HepG2 (cell line): ENCODE measurements around the gene PPARA. TPM values are rescaled to one million over a fixed set of nuclear protein-coding genes. Genes with fewer than 3 reads are reported as not detected.
A peak's percentile ranks its signal among the peaks of the same experiment; 100 is the strongest.

Experiments
- ASH2L ChIP-seq: fragments of 300-600, 200-600 bp; sonication (generic); IDR thresholded peaks from 2 replicates; pipeline ENCODE4 v1.7.0; 2017; ENCODE audit warnings: low read depth, mild to moderate bottlenecking, moderate library complexity, mixed read lengths, low read length; ENCODE audit not compliant: insufficient read length
- IKZF1 ChIP-seq: fragments of 450-650 bp; IDR thresholded peaks from 2 replicates; pipeline ENCODE4 v1.7.1; 2016
- KIAA2018 ChIP-seq: sonication (generic); formaldehyde crosslinking; IDR thresholded peaks from 2 replicates; pipeline ENCODE4 v1.5.0; 2020; ENCODE audit warnings: mild to moderate bottlenecking, missing genetic modification reagents, borderline replicate concordance
- LCORL ChIP-seq, 2 experiments: fragments of 450-650 bp in 1 of 2; sonication (generic) in 1 of 2; formaldehyde crosslinking in 1 of 2; IDR thresholded peaks; 2 replicates each; pipeline versions ENCODE4 v1.5.0 to v1.6.1; 2017 to 2020; ENCODE audit warnings: antibody characterized with exemption in 1 of 2, missing genetic modification reagents in 1 of 2
- MYNN ChIP-seq: sonication (generic); formaldehyde crosslinking; IDR thresholded peaks from 2 replicates; pipeline ENCODE4 v1.4.0; 2020; ENCODE audit warnings: mild to moderate bottlenecking, low read depth, missing genetic modification reagents
- NFYC ChIP-seq: IDR thresholded peaks from 2 replicates; pipeline ENCODE4 v1.6.1; 2016; ENCODE audit warnings: missing genetic modification reagents, missing compliant biosample characterization
- ZBTB3 ChIP-seq: sonication (generic); formaldehyde crosslinking; IDR thresholded peaks from 2 replicates; pipeline ENCODE4 v1.4.0; 2020; ENCODE audit warnings: low read depth, mild to moderate bottlenecking, moderate library complexity, missing genetic modification reagents, borderline replicate concordance
- ZBTB7A ChIP-seq: sonication (generic); formaldehyde crosslinking; IDR thresholded peaks from 2 replicates; pipeline ENCODE4 v1.8.0; 2022; ENCODE audit warnings: mild to moderate bottlenecking, missing genetic modification reagents
- ZFP36L1 ChIP-seq: sonication (generic); formaldehyde crosslinking; IDR thresholded peaks from 2 replicates; pipeline ENCODE4 v1.8.0; 2022; ENCODE audit warnings: mild to moderate bottlenecking, missing genetic modification reagents, moderate library complexity
- ZNF124 ChIP-seq: sonication (generic); formaldehyde crosslinking; IDR thresholded peaks from 2 replicates; pipeline ENCODE4 v1.4.0; 2020; ENCODE audit warnings: missing genetic modification reagents
- ZNF556 ChIP-seq: sonication (generic); formaldehyde crosslinking; IDR thresholded peaks from 2 replicates; pipeline ENCODE4 v1.4.0; 2020; ENCODE audit warnings: mild to moderate bottlenecking, missing genetic modification reagents, borderline replicate concordance
- ZNF792 ChIP-seq: IDR thresholded peaks from 2 replicates; pipeline ENCODE4 v1.6.1; 2016
- polyA plus RNA-seq, 8 experiments: library from polyadenylated mRNA; depleted of rRNA in 3 of 8; stranded (reverse) in 7 of 8; unstranded in 1 of 8; fragments of >200 nt; fragmentation: Illumina TruSeq in 4 of 8; extraction: Trizol in 4 of 8; gene quantifications; 2 replicates each; pipeline versions ENCODE4 v1.2.1 to v1.2.3, GENCODE V29; 2011 to 2016; ENCODE audit warnings: low read depth in 4 of 8, missing spikeins in 1 of 8, mixed read lengths in 1 of 8; ENCODE audit not compliant: insufficient read depth in 1 of 8
- total RNA-seq, 5 experiments: library from RNA; depleted of rRNA; stranded (reverse); fragments of >200 nt; fragmentation: Illumina TruSeq; extraction: Trizol; gene quantifications; 2 replicates each; pipeline ENCODE4 v1.2.3, GENCODE V29; 2016; ENCODE audit warnings: low read depth in 1 of 5
- TF ChIP-seq, protein P1 (sequence below): sonication (generic); formaldehyde crosslinking; IDR thresholded peaks from 2 replicates; pipeline ENCODE4 v1.5.0; 2020; ENCODE audit warnings: mild to moderate bottlenecking, missing genetic modification reagents, borderline replicate concordance
- TF ChIP-seq, protein P2 (sequence below): sonication (generic); formaldehyde crosslinking; IDR thresholded peaks from 2 replicates; pipeline ENCODE4 v1.8.0; 2022; ENCODE audit warnings: missing genetic modification reagents, mild to moderate bottlenecking, borderline replicate concordance
- TF ChIP-seq, protein P3 (sequence below), 2 experiments: fragments of 450-650 bp in 1 of 2; sonication (generic) in 1 of 2; formaldehyde crosslinking; IDR thresholded peaks; 2 replicates each; pipeline versions ENCODE4 v1.5.0 to v1.8.0; 2020 to 2022; ENCODE audit warnings: mild to moderate bottlenecking in 1 of 2, missing genetic modification reagents in 1 of 2

PPARA gene
- total and polyA plus RNA-seq, 2 of the 13 experiments (the other 11 are each of a cell fraction or from before 2014, with no cell fraction given), result 18.2 to 24.7 TPM

- TF ChIP-seq, protein P1, sequence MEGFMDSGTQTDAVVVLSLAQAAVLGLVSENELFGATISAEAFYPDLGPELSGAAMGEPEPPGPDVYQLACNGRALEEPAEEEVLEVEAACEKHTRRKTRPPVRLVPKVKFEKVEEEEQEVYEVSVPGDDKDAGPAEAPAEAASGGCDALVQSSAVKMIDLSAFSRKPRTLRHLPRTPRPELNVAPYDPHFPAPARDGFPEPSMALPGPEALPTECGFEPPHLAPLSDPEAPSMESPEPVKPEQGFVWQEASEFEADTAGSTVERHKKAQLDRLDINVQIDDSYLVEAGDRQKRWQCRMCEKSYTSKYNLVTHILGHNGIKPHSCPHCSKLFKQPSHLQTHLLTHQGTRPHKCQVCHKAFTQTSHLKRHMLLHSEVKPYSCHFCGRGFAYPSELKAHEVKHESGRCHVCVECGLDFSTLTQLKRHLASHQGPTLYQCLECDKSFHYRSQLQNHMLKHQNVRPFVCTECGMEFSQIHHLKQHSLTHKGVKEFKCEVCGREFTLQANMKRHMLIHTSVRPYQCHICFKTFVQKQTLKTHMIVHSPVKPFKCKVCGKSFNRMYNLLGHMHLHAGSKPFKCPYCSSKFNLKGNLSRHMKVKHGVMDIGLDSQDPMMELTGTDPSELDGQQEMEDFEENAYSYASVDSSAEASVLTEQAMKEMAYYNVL (CRISPR knock-in tag), result no peak
- TF ChIP-seq LCORL (IDR thresholded peaks at IDR 0.05) (no peak), LCORL (CRISPR knock-in tag; IDR thresholded peaks at IDR 0.05) (peak; percentile 83; the same call in 1 of the 2 replicates), ASH2L (peak; percentile 47), ZNF556 (peak; percentile 93), ZNF792 (CRISPR knock-in tag) (no peak), ZBTB3 (CRISPR knock-in tag) (no peak), MYNN (CRISPR knock-in tag) (no peak), KIAA2018 (CRISPR knock-in tag) (no peak), NFYC (CRISPR knock-in tag) (no peak), ZFP36L1 (CRISPR knock-in tag) (no peak), ZBTB7A (CRISPR knock-in tag) (no peak; the same call in 1 of the 2 replicates), ZNF124 (0 out of 2 replicates have a peak, but pooled peaks have one; percentile 47), IKZF1 (no peak)
- TF ChIP-seq, protein P2, sequence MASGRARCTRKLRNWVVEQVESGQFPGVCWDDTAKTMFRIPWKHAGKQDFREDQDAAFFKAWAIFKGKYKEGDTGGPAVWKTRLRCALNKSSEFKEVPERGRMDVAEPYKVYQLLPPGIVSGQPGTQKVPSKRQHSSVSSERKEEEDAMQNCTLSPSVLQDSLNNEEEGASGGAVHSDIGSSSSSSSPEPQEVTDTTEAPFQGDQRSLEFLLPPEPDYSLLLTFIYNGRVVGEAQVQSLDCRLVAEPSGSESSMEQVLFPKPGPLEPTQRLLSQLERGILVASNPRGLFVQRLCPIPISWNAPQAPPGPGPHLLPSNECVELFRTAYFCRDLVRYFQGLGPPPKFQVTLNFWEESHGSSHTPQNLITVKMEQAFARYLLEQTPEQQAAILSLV, result no peak
- TF ChIP-seq, protein P3, sequence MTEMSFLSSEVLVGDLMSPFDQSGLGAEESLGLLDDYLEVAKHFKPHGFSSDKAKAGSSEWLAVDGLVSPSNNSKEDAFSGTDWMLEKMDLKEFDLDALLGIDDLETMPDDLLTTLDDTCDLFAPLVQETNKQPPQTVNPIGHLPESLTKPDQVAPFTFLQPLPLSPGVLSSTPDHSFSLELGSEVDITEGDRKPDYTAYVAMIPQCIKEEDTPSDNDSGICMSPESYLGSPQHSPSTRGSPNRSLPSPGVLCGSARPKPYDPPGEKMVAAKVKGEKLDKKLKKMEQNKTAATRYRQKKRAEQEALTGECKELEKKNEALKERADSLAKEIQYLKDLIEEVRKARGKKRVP (CRISPR knock-in tag; IDR thresholded peaks at IDR 0.05), result no peak
These were observed 2.7 kb upstream of the PPARA start (continued) for GRCh38 chr22:46147471-46148267.
